ENCODE data around the gene EMC7. TPM values are rescaled to one million over a fixed set of nuclear protein-coding genes. Genes with fewer than 3 reads are reported as not detected.
"Not testable (repeated sequence)": the region's sequence is repeated elsewhere in the genome, so short reads cannot be mapped to it uniquely, and the experiment has no call there.

The EMC7 gene
- polyA plus RNA-seq (ENCODE audit: insufficient read length in 12 of 12): 10 to 100 TPM in 11 of 12 donors, not detected in 1; 33.8 to 66.2 (median 55.7) TPM
- long read RNA-seq, donor 1, transcript EMC7-201 (5 exons, 1,155 nt): major isoform, 77 of 82 reads
- long read RNA-seq, donor 1, partial matches to known transcripts: 5 of 82 reads
- long read RNA-seq, donor 1, other reads (novel, unspliced or antisense): 0 of 82 reads
- long read RNA-seq, donor 2, transcript EMC7-201 (5 exons, 1,155 nt): major isoform, 52 of 57 reads
- long read RNA-seq, donor 2, partial matches to known transcripts: 5 of 57 reads
- long read RNA-seq, donor 2, other reads (novel, unspliced or antisense): 0 of 57 reads
- long read RNA-seq, donor 3, transcript EMC7-201 (5 exons, 1,155 nt): major isoform, 33 of 33 reads
- long read RNA-seq, donor 3, partial matches to known transcripts: 0 of 33 reads
- long read RNA-seq, donor 3, other reads (novel, unspliced or antisense): 0 of 33 reads
- long read RNA-seq, donor 4, transcript EMC7-201 (5 exons, 1,155 nt): major isoform, 34 of 34 reads
- long read RNA-seq, donor 4, partial matches to known transcripts: 0 of 34 reads
- long read RNA-seq, donor 4, other reads (novel, unspliced or antisense): 0 of 34 reads
- long read RNA-seq, donor 5, transcript EMC7-201 (5 exons, 1,155 nt): major isoform, 86 of 96 reads
- long read RNA-seq, donor 5, partial matches to known transcripts: 9 of 96 reads
- long read RNA-seq, donor 5, other reads (novel, unspliced or antisense): 0 of 96 reads
- long read RNA-seq, donor 6, transcript EMC7-201 (5 exons, 1,155 nt): major isoform, 46 of 46 reads
- long read RNA-seq, donor 6, partial matches to known transcripts: 0 of 46 reads
- long read RNA-seq, donor 6, other reads (novel, unspliced or antisense): 0 of 46 reads
- long read RNA-seq, donor 7, transcript EMC7-201 (5 exons, 1,155 nt): major isoform, 27 of 27 reads
- long read RNA-seq, donor 7, partial matches to known transcripts: 0 of 27 reads
- long read RNA-seq, donor 7, other reads (novel, unspliced or antisense): 0 of 27 reads
- long read RNA-seq, donor 8, transcript EMC7-201 (5 exons, 1,155 nt): major isoform, 74 of 81 reads
- long read RNA-seq, donor 8, partial matches to known transcripts: 0 of 81 reads
- long read RNA-seq, donor 8, other reads (novel, unspliced or antisense): 5 of 81 reads
- long read RNA-seq, donor 9, transcript EMC7-201 (5 exons, 1,155 nt): major isoform, 55 of 56 reads
- long read RNA-seq, donor 9, partial matches to known transcripts: 0 of 56 reads
- long read RNA-seq, donor 9, other reads (novel, unspliced or antisense): 0 of 56 reads
- long read RNA-seq, donor 10, transcript EMC7-201 (5 exons, 1,155 nt): major isoform, 68 of 80 reads
- long read RNA-seq, donor 10, partial matches to known transcripts: 6 of 80 reads
- long read RNA-seq, donor 10, other reads (novel, unspliced or antisense): 5 of 80 reads
- long read RNA-seq, donor 11, transcript EMC7-201 (5 exons, 1,155 nt): major isoform, 50 of 50 reads
- long read RNA-seq, donor 11, partial matches to known transcripts: 0 of 50 reads
- long read RNA-seq, donor 11, other reads (novel, unspliced or antisense): 0 of 50 reads

DNA sequence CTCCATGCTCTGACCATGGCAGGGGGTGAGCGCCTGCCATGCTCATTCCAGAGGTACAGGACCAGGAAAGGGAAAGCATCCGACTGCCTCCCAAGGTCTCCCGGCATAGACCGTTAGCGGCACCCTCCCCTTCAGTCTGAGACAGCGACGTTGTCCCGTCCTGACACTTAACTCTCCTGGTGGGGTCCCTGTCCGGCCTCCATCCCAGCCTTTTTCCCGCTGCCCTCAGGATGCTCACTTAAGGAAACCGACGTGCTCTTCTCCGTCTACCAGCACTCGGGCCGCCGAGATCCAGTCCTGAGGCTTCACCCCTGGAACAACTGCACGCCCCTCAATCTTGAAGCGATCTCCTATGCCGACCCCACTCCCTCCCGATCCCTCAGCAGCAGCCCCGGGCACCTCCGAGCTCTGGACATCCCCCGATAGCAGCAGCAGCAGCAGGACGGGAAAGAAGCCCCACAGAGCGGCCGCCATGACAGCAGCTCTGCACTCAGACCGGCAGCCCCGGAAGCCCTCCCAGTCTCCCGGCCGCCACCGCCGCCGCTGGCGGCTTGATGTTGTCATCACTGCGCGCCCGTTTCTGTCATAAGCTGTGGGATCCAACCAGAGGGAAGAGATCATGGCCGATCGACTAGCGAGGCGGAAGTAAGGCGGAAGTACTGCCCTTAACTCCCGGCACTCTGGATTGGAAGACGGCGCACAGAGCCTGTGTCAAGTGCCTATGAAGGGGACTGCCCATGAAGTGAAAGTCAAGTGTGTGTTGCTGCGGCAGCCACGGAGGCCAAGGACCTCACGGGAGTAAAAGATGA is at the start of gene EMC7, which contains the start of gene PGBD4:
Gene EMC7 (minus strand): TSS at position 497 of the 809 bp plus-strand sequence. CDS start 23 bp downstream, at position 474.
Gene PGBD4 (plus strand): TSS at position 718 of the 809 bp plus-strand sequence. CDS start 449 bp downstream, outside the sequence.
- peak; percentile 99 for DNase-seq

DNA sequence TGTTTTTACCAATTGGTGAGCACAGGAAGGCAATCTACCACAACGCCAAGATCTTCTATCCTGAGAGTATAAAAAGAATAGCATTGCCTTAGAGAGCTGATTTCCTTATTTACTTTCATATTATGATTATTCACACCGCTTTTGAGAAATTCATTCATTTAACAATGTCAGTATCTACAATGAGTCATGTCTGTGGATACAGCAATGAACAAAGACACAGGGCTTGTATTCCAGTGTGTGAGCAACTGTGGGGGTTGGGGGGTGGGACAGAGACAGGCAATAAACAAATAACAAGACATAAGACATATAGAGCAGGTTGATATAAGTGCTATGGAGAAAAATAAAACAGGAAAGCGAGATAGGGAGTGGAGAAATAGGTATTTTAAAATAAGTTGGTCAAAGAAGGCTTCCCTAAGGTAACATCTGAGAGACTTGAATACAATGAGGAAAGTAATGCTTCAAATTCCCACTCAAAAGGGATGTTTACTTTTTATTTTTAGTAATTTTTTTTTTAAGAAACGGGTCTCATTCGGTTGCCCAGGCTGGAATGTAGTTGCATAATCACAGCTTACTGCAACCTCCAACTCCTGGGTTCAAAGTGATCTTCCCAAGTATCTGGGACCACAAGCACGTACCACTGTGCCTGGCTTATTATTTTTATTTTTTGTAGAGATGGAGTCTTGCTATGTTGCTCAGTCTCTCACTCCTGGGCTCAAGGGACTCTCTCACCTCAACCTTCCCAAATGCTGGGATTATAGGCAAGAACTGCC is 45.9 kb upstream of the EMC7 start:
- no peak for DNase-seq

DNA sequence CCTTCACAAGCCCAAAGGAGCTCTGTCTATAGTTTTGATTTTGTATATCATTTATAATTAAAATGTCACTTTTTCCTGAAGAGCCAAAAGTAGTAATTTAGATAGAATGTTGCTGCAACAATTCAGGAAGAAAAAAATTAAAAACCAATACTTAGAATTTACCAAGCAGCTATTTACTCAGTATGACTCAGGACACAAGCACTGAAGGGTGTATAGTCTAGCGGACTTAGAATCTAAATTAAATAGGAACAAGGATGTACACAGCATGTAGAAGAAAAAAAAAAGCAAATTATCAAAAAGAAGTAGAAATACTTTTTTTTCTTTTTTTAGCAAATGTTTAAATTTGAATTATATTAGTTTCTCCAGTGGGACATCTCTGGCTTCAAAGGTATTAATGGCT is 31.8 kb upstream of the EMC7 start:
- DNase-seq: no peak

DNA sequence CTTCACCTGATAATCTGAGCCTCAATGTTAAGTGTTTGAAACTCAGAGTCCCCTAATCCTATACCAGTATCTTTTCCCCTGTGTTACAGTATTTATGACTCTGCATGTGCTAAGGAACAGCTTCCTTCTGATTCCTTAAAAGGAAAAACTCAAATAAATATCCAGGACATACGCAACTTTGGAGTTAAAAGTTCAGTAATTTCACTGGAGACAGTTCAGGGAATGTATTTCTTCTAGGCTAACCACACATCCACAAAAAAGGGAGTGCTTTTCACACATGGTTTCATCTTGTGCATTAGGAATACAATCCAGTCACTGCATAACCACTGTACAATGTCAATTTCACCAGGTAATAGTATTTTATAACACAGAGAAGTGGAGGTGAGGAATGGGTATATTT is 31.2 kb upstream of the EMC7 start:
- DNase-seq: no peak

DNA sequence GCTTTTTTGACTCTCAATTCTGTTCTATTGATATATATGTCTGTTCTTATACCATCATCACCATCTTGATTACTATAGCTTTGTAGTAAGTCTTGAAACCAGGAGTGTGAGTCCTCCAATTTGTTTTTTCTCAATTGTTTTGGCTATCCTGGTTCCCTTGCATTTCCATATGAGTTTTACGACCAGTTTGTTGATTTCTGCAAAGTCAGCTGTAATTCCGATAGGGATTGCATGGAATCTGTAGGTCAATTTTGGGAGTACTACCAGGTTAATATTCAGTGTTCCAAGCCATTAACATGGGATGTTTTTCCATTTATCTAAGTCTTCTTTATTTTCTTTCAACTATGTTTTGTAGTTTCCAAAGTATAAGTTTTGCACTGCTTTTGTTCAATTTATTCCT is 27.2 kb upstream of the EMC7 start:
- DNase-seq: no peak

DNA sequence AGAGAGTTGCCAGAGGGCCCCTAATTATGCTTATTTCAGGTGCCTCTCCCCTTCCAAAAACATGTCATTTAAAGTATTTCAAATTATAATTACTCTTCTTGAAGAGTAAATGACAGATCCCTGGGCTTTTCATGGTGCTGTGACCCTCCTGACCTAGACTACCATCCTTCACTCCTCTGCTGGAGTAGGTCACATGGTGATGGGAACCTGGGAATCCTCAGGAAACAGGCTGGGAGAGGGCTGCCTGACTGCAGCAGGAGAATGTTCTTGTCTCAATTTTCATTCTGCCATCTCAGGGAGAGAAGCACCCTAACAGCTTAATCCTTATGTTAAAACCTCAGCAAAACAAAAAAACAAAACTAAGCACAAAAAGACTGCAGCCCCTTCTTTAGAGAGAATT is 24.9 kb upstream of the EMC7 start:
- no peak for DNase-seq

DNA sequence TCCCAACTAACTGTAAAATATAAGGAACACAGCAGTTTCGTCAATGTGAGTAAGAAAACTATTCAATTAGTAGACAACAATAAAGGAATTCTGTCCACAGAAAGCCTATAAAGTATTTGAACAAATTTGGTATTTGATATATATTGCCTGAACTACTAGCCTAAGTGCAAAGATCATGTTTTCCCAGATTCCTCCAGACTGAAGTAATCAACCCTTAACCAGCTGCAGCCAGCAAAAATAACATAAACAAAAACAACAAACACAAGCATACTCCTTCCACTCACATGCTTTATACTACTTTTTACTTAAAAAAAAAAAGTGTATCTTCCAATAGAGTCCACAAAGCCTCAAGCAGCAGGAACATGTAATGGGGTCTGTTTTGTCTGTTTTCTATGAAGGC is 24.3 kb upstream of the EMC7 start:
- DNase-seq: no peak

DNA sequence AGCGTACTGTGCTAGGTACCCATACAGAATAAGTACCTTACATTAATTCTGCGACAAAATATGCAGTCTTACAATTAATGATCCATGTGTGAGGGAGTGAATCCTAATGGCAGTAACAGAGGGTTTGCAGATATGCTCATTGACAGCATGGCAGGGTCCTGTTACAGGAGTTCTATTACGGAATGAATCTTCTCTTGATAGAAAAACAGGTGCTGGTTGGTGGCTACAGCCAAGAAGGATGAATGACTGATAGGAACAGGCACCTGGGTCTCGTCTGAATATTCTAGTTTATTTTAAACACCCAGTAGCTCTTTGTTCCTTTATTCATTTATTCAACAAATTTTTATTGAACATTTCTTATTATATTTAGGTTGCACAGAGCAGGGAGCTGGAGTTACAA is 23.0 kb upstream of the EMC7 start:
- DNase-seq: no peak

DNA sequence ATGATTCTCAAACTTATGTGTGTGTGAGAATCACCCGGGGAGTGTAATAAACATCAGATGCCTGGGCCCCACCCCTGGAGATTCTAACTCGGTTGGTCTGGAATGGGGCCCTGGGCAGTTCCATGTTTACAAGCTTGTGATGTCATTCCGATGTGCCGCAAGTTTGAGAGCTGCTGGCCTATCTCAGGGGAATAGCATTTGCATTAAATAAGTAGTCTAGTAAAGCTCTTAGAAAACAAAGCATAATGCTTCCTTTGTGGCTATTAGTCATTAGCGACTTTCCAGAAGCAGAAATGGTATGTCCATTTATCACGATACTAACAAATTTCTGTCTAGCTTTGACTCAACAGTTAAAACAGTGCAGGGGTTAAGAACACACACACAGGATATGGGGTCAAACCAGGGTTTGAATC is 21.1 kb upstream of the EMC7 start:
- DNase-seq: no peak

DNA sequence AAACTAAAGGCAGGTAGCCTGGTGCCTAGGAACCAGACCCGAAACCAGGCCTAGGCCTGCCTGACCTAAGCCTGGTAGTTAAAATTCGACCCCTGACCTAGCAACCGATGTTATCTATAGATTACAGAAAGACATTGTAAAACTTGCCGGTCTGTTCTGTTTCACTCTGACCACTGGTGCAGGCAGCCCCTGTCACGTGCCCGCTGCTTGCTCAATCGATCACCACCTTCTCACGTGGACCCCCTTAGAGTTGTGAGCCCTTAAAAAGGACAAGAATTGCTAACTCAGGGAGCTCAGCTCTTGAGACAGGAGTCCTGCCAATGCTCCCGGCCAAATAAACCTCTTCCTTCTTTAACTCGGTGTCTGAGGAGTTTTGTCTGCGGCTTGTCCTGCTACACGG is 20.1 kb upstream of the EMC7 start:
- DNase-seq: not testable (repeated sequence)

DNA sequence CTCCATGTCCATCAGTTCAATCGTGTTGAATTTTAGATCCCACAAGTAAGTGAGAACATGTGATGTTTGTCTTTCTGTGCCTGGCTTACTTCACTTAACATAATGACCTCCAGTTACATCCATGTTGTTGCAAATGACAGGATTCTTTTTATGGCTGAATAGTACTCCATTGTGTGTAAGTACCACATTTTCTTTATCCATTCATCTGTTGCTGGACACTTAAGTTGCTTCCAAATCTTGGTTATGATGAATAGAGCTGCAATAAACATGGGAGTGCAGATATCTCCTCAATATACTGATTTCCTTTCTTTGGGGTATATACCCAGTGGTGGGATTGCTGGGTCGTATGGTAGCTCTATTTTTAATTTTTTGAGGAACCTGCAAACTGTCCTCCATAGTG is 18.8 kb upstream of the EMC7 start:
- DNase-seq: not testable (repeated sequence)

DNA sequence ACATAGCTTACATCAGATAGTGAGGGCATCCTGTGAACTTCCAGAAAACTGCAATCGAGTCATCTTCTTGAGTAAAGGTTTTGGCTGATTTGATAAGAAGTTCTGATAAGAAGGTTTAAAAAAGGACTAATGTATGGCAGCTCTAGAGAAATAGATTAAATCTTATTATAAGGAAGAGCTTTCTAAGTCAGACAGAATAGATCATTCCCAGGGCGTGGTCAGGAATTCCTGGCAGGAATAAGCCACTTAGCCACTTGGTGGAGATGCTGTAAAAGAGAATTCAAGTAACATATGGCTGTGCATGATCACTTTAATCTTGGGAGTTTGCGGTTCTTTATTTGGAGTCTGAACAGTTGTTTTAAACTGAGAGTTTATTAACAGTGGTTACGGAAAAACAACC is 17.6 kb upstream of the EMC7 start:
- no peak for DNase-seq

DNA sequence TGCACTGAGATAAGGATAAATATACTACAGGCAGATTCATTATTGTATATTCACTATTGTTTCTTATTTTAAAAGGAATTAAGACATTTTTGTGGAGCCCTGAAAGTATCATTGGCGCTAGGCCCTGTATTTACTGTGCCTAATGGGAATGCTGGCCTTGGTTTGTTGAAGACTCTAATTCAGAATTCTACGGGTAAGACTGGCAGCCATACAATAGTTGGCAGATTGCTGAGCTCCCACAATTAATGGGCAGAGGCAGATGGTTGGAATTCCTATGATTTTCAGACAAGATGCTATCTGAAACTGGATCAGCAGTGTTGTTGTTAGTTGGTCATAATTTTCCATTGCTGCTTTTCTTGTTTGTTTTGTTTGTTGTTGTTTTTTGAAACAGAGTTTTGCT is 15.0 kb upstream of the EMC7 start:
- no peak for DNase-seq

DNA sequence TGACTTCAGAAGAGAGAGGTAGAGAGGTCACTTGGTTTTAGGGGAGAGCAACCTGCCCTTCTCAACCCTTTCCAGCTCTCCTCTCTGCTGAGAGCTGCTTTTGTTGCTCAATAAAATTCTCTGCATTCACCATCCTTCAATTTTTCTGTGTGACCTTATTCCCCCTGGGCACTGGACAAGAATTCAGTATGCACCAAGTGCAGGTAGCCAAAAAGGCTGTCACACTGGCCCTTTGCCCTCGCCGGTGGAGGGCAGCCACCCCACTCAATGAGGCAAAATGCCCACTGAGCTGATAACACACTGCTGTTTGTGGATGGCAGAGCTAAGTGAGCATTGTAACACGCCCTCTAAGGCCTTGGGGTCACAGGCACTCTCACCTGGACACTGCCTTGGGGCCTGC is 13.1 kb upstream of the EMC7 start:
- DNase-seq: no peak

DNA sequence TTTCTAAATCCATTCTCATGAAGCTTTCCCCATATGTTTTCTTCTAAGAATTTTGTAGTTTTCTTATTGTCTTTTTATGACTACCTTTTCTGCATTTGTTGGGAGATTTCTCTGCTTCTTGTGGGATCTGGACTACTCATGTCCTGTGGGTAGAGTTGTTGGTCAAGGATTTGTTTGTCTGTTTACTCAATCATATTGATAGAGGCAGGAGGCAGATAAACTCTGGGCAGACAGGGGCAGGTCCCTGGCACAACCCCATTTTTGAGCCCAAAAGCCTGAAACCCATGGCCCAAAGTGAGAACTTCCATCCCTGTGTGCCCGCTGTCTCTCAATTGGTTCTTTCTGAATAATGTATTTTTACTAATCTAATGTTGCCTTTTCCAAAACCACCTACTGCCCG is 12.6 kb upstream of the EMC7 start:
- DNase-seq: no peak

DNA sequence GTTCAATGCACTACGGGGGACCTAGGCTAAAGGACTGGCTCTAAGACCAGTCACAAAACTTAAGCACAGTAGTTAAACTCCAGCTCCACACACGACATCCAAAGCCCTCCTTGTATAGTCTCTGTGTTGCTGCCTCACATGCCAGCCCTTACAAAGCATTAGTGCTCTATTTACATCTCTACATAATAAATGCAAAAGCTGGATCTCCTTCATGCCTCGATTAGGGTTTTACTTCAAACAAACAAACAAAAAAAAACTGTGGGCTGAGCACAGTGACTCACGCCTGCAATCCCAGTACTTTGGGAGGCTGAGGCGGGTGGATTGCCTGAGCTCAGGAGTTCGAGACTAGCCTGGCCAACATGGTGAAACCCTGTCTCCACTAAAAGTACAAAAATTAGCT is 9.8 kb upstream of the EMC7 start:
- no peak for DNase-seq

DNA sequence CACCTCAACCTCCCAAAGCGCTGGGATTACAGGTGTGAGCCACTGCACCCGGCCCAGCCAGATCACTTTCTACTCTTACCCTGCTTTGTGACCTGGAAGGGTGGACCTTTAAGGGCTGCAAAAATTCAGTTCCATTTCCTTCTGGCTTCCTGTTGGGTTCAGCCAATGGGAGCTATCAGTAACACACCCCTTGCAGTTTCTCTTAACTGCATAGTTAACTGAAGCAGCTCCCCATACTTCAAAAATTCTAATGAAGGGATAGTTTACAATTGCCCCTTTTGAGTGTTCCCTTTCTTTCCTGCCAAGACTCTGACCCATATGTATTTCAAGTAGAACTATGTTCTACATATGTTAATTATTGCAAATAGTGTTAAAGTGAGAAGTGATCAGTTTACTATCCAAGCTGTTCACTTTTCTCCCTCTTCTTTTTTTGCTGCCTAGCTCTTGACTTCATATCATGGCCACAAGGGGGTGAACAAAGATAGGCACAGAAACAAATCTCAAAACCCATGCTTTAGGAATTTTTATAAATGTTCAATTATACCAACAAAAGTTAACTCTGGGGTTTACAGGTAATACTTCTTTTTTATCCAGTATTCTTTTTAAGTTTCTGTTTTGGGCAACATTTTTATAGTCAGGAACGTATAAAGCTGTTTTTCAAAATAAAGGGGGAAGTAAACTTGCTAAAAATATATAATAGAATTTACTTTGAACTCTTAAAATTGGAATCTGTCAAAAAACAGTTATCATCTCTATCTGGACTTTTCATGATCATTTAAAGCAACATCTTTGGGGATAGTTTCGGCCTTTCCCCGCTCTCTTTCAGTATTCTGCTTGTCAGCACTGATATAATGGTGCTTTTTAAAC is 8.4 kb upstream of the EMC7 start:
- DNase-seq: no peak

DNA sequence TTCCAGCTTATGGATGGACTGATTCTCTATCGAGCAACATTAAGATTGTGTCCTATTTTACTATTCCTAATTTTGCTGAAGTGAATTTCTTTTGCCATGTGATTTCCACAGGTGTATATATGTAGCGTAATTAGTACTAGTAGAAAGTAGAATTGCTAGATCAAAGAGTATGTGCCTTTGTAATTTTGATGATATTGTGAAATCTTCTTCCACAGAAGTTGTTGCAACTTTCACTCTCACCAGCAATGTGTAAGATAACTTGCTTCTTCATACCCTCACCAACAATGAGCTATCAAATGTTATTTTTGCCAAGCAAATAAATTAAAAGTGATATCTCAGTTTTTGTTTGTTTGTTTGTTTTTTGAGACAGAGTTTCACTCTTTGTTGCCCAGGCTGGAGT is 5.7 kb upstream of the EMC7 start:
- no peak for DNase-seq

DNA sequence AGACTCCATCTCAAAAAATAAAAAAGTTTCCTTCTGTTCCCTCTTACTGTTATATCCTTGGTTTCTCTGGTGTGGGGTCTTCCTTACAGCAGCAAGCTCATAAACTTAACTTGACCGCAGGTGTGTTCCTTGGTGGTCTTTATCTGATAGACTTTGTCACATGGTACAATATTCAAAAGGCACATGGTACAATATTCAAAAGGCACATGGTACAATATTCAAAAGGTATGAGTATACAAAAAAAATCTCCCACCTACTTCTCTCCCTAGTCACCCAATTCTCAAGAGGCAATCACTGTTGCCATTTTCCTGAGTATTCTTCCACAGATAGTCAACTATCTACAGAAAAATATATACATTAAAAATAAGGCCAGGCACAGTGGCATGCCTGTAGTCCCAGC is 4.8 kb upstream of the EMC7 start:
- no peak for DNase-seq
